ENCODE results near the gene PTPN3. TPM values are rescaled to one million over a fixed set of nuclear protein-coding genes. Genes with fewer than 3 reads are reported as not detected.
A peak's percentile ranks its signal among the peaks of the same experiment; 100 is the strongest.

Gene PTPN3
- total RNA-seq, 2 donors from 2014 or later: 13.2 to 19.5 TPM

DNA sequence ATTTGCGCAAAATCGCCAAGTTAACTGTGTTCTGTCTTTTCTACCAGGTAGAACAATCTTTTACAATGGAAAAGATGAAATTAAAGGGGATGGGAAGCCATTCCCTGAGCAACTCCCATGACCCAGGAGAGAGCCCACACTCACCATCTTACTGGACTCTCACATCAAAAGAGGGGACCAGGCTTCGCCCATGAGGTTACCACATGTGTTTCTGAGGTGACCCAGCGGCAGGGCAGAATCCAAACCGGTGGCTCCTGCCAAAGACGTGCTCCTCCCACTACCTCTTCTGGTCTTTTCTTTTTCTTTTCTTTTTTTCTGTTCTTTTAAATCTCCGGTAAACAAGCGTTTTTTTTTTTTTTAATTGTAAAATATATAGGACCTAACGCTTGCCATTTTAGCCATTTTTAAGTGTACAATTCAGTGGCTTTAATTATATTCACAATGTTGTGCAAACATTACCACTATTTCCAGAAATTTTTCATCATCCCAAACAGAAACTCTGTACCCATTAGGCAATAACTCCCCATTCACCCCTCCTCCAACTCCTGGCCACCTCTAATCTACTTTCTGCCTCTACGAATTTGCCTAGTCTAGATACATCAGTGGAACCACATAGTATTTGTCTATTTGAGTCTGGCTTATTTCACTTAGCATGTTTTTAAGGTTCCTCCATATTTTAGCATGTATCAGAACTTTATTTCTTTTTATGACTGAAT lies 19.3 kb downstream of the PTPN3 start:
- no peaks in the 10 kb centered on the region for H3K36me3 ChIP-seq (replicated peaks in 1 of 2; ENCODE audit: insufficient read depth in 1 of 2, low read depth in 2 of 2)
- no peak overlapping the region for H3K4me3 ChIP-seq
- peak overlapping the region in 3 of 4 donors; percentile 87 to 92 (median 90) for H3K27ac ChIP-seq
- ATAC-seq (no peak), DNase-seq (no peak)
- peaks cover 47% of the 10 kb centered on the region for H3K4me1 ChIP-seq
- TF ChIP-seq CTCF (IDR thresholded peaks at IDR 0.05): no peak
- no peak for TF ChIP-seq POLR2A (IDR thresholded peaks at IDR 0.05)
- intact Hi-C loops (cut with DNase I): no loop called here
- H3K27me3 ChIP-seq: no peaks in the 10 kb centered on the region
- H3K9me3 ChIP-seq: no peaks in the 10 kb centered on the region
- 79 to 83% methylated on average over 10 of the region's 10 CpGs for WGBS, 2 donors

- 57 to 61% methylated on average over 7 of the region's 7 CpGs for WGBS, 2 donors
- no peak overlapping the region for H3K4me3 ChIP-seq
- ATAC-seq (no peak), DNase-seq (no peak)
- intact Hi-C loops (cut with DNase I): no loop called here
- peaks cover 52% of the 10 kb centered on the region for H3K4me1 ChIP-seq
- no peak for TF ChIP-seq CTCF (IDR thresholded peaks at IDR 0.05)
- no peak for TF ChIP-seq POLR2A (IDR thresholded peaks at IDR 0.05)
- peak overlapping the region; percentile 87 to 92 (median 91) for H3K27ac ChIP-seq
- H3K36me3 ChIP-seq (replicated peaks in 1 of 2; ENCODE audit: insufficient read depth in 1 of 2, low read depth in 2 of 2): no peaks in the 10 kb centered on the region
- no peaks in the 10 kb centered on the region for H3K27me3 ChIP-seq
- no peaks in the 10 kb centered on the region for H3K9me3 ChIP-seq
These were observed 20.0 kb downstream of the PTPN3 start for GRCh38 chr9:109478051-109478563.

- H3K4me1 ChIP-seq: peaks cover 56% of the 10 kb centered on the region
- peak in 2 of 3 donors; percentile 79 for TF ChIP-seq POLR2A (IDR thresholded peaks at IDR 0.05)
- peak in 1 of 7 experiments; percentile 9 for TF ChIP-seq CTCF (IDR thresholded peaks at IDR 0.05)
- H3K27ac ChIP-seq: peak overlapping the region; percentile 87 to 92 (median 91)
- ATAC-seq: peak; percentile 98
- no peaks in the 10 kb centered on the region for H3K9me3 ChIP-seq
- no peak overlapping the region for H3K4me3 ChIP-seq
- intact Hi-C loops (cut with DNase I): no loop called here
- H3K27me3 ChIP-seq: no peaks in the 10 kb centered on the region
- WGBS, 2 donors: 12 to 15% methylated on average over 7 to 11 of the region's 11 CpGs
- H3K36me3 ChIP-seq (replicated peaks in 1 of 2; ENCODE audit: insufficient read depth in 1 of 2, low read depth in 2 of 2): no peaks in the 10 kb centered on the region
- peak; percentile 94 to 98 (median 97) for DNase-seq
These were observed 20.7 kb downstream of the PTPN3 start for GRCh38 chr9:109477258-109478050.

GRCh38 chr9:109476642-109477257 lies 21.4 kb downstream of the PTPN3 start:
- DNase-seq: peak in 2 of 4 donors; percentile 36 to 51
- no peaks in the 10 kb centered on the region for H3K27me3 ChIP-seq
- no peak overlapping the region for H3K4me3 ChIP-seq
- no peak for TF ChIP-seq POLR2A (IDR thresholded peaks at IDR 0.05)
- no peak for TF ChIP-seq CTCF (IDR thresholded peaks at IDR 0.05)
- H3K4me1 ChIP-seq: peaks cover 59% of the 10 kb centered on the region
- intact Hi-C loops (cut with DNase I): no loop called here
- peak overlapping the region; percentile 87 to 92 (median 91) for H3K27ac ChIP-seq
- no peaks in the 10 kb centered on the region for H3K9me3 ChIP-seq
- no peak for ATAC-seq
- no peaks in the 10 kb centered on the region for H3K36me3 ChIP-seq (replicated peaks in 1 of 2; ENCODE audit: insufficient read depth in 1 of 2, low read depth in 2 of 2)
- WGBS, 2 donors: 20 to 29% methylated on average over 8 of the region's 8 CpGs
